Measurements from ENCODE around the gene OSBPL10. TPM values are rescaled to one million over a fixed set of nuclear protein-coding genes. Genes with fewer than 3 reads are reported as not detected.

OSBPL10 gene
- total RNA-seq, 2 experiments from 2014 or later, result 65.7 to 170 TPM

GRCh38 chr3:31729082-31729481, 252.0 kb downstream of the OSBPL10 start:
- Histone ChIP-seq H3K4me1 (ENCODE audit: insufficient read depth, low read length, poor library complexity, severe bottlenecking) (peaks cover 9% of the 10 kb centered on the region), H3K9me3 (ENCODE audit: low read length) (no peaks in the 10 kb centered on the region), H3K27ac (ENCODE audit: low read depth, low read length, poor library complexity, severe bottlenecking) (no peak overlapping the region), H3K4me3 (ENCODE audit: low read depth, low read length, poor library complexity, severe bottlenecking) (no peak overlapping the region), H3K36me3 (ENCODE audit: insufficient read depth, low read length) (peaks cover 69% of the 10 kb centered on the region), H2AFZ (ENCODE audit: low read length) (no peak overlapping the region), H4K20me1 (ENCODE audit: insufficient read depth, low read length) (no peaks in the 10 kb centered on the region), H3K9me2 (ENCODE audit: insufficient read depth, low read length) (no peaks in the 10 kb centered on the region), H3K4me2 (ENCODE audit: low read length) (no peak overlapping the region), H3K79me2 (ENCODE audit: insufficient read depth, low read depth, low read length) (no peaks in the 10 kb centered on the region)
- no TSS peak for BruUV-seq (replicated peaks)
- DNase-seq (ENCODE audit: low spot score), result no peak
- ChIA-PET POLR2A (no interaction called here), CTCF (ENCODE audit: unreplicated experiment) (no interaction called here)
- TF ChIP-seq CTCF (conservative IDR thresholded peaks at IDR 0.05; ENCODE audit: low read length) (no peak), EZH2phosphoT487 (IDR thresholded peaks at IDR 0.05; ENCODE audit: borderline replicate concordance, low read depth, low read length) (no peak)
- intact Hi-C loops (cut with micrococcal nuclease; ENCODE audit: unreplicated experiment), result loop anchor here (10.0 kb wide), 1 partner anchor 256 kb away; the partner anchor contains the start of genes OSBPL10 and ZNF860

GRCh38 chr3:31728403-31728802, 252.7 kb downstream of the OSBPL10 start:
- no peak overlapping the region for H3K4me3 ChIP-seq (ENCODE audit: low read depth, low read length, poor library complexity, severe bottlenecking)
- H3K9me2 ChIP-seq (ENCODE audit: insufficient read depth, low read length), result no peaks in the 10 kb centered on the region
- no peak overlapping the region for H3K27ac ChIP-seq (ENCODE audit: low read depth, low read length, poor library complexity, severe bottlenecking)
- no peak for TF ChIP-seq EZH2phosphoT487 (IDR thresholded peaks at IDR 0.05; ENCODE audit: borderline replicate concordance, low read depth, low read length)
- no peak for TF ChIP-seq CTCF (conservative IDR thresholded peaks at IDR 0.05; ENCODE audit: low read length)
- H3K4me1 ChIP-seq (ENCODE audit: insufficient read depth, low read length, poor library complexity, severe bottlenecking), result peaks cover 9% of the 10 kb centered on the region
- H2AFZ ChIP-seq (ENCODE audit: low read length), result no peak overlapping the region
- H3K79me2 ChIP-seq (ENCODE audit: insufficient read depth, low read depth, low read length), result no peaks in the 10 kb centered on the region
- H4K20me1 ChIP-seq (ENCODE audit: insufficient read depth, low read length), result no peaks in the 10 kb centered on the region
- no peak overlapping the region for H3K4me2 ChIP-seq (ENCODE audit: low read length)
- H3K9me3 ChIP-seq (ENCODE audit: low read length), result no peaks in the 10 kb centered on the region
- DNase-seq (ENCODE audit: low spot score), result no peak
- no TSS peak for BruUV-seq (replicated peaks)
- POLR2A ChIA-PET, result interaction anchor here (1.2 kb wide), 1 partner anchor 11 kb away, joined by 3 read pairs; no protein-coding TSS in a partner anchor
- CTCF ChIA-PET (ENCODE audit: unreplicated experiment), result no interaction called here
- H3K36me3 ChIP-seq (ENCODE audit: insufficient read depth, low read length), result peaks cover 71% of the 10 kb centered on the region
- intact Hi-C loops (cut with micrococcal nuclease; ENCODE audit: unreplicated experiment), result loop anchor here (10.0 kb wide), 1 partner anchor 256 kb away; the partner anchor contains the start of genes OSBPL10 and ZNF860

GRCh38 chr3:31725976-31726375, 255.1 kb downstream of the OSBPL10 start:
- no TSS peak for BruUV-seq (replicated peaks)
- peaks cover 9% of the 10 kb centered on the region for H3K4me1 ChIP-seq (ENCODE audit: insufficient read depth, low read length, poor library complexity, severe bottlenecking)
- H3K9me3 ChIP-seq (ENCODE audit: low read length), result no peaks in the 10 kb centered on the region
- H3K27ac ChIP-seq (ENCODE audit: low read depth, low read length, poor library complexity, severe bottlenecking), result no peak overlapping the region
- H3K9me2 ChIP-seq (ENCODE audit: insufficient read depth, low read length), result no peaks in the 10 kb centered on the region
- no peaks in the 10 kb centered on the region for H4K20me1 ChIP-seq (ENCODE audit: insufficient read depth, low read length)
- no peak overlapping the region for H3K4me3 ChIP-seq (ENCODE audit: low read depth, low read length, poor library complexity, severe bottlenecking)
- peaks cover 69% of the 10 kb centered on the region for H3K36me3 ChIP-seq (ENCODE audit: insufficient read depth, low read length)
- no peak for DNase-seq (ENCODE audit: low spot score)
- ChIA-PET CTCF (ENCODE audit: unreplicated experiment) (interaction anchor here (1.6 kb wide), 1 partner anchor 257 kb away, joined by 3 read pairs; no protein-coding TSS in a partner anchor), POLR2A (interaction anchor here (0.7 kb wide), 2 partner anchors 17 to 418 kb away, joined by 3 to 4 read pairs; no protein-coding TSS in a partner anchor)
- no peak overlapping the region for H2AFZ ChIP-seq (ENCODE audit: low read length)
- no peak overlapping the region for H3K4me2 ChIP-seq (ENCODE audit: low read length)
- intact Hi-C loops (cut with micrococcal nuclease; ENCODE audit: unreplicated experiment), result loop anchor here (10.0 kb wide), 1 partner anchor 259 kb away; the partner anchor contains the start of genes OSBPL10 and ZNF860
- H3K79me2 ChIP-seq (ENCODE audit: insufficient read depth, low read depth, low read length), result no peaks in the 10 kb centered on the region
- no peak for TF ChIP-seq CTCF (conservative IDR thresholded peaks at IDR 0.05; ENCODE audit: low read length)
- TF ChIP-seq EZH2phosphoT487 (IDR thresholded peaks at IDR 0.05; ENCODE audit: borderline replicate concordance, low read depth, low read length), result no peak
